NOMO-1 (cell line): Measurements from ENCODE around the gene GIPC3.

Experiments used
- DNase-seq, 2 experiments: peaks; one replicate each; lab custom pipeline; 2025; ENCODE audit not compliant: unreplicated experiment in 2 of 2; lab: John Stamatoyannopoulos, UW

GIPC3 gene

GRCh38 chr19:3585301-3586126 is at the start of gene GIPC3:
Gene GIPC3 (plus strand): TSS chr19:3585478. CDS start chr19:3585598, 120 bp downstream.
- peak in 1 of 2 experiments; percentile 15 for DNase-seq

GRCh38 chr19:3535563-3535965 is 49.7 kb upstream of the GIPC3 start:
- DNase-seq, result no peak

DNA sequence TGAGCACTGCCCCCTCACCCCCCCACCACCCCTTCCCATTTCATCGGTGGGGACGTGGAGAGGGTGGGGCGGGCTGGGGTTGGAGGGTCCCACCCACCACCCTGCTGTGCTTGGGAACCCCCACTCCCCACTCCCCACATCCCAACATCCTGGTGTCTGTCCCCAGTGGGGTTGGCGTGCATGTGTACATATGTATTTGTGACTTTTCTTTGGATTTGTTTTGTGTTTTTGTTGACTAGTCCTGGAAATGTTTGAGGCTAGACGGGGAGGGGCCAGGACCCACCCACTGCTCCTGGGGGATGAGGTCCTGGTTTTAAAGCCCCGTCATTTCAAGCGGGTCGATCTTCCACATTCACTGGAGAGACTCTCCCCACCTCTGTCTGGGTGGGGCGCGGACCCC is 49.3 kb upstream of the GIPC3 start:
- DNase-seq, result no peak

- no peak for DNase-seq
These were observed 48.7 kb upstream of the GIPC3 start for GRCh38 chr19:3536429-3537100.

DNA sequence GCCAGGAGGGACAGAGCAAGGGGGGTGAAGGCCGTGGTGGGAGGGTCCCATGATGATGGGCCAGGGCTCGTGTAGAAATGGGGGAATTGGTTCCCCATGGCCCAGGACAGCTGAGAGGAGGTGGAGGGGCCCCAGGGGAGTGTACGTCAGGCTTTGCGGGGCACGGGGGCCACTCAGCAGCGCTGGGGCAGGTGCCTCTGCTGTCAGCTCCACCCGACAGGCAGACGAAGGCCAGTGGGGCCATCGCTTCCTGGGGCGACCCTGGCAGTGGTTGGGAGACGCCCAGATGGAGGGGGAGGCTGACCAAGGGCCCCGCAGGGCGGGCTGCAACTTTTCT is 48.2 kb upstream of the GIPC3 start:
- no peak for DNase-seq

- DNase-seq, result peak in 1 of 2 experiments; percentile 2
These were observed 47.6 kb upstream of the GIPC3 start for GRCh38 chr19:3537438-3538240.

DNA sequence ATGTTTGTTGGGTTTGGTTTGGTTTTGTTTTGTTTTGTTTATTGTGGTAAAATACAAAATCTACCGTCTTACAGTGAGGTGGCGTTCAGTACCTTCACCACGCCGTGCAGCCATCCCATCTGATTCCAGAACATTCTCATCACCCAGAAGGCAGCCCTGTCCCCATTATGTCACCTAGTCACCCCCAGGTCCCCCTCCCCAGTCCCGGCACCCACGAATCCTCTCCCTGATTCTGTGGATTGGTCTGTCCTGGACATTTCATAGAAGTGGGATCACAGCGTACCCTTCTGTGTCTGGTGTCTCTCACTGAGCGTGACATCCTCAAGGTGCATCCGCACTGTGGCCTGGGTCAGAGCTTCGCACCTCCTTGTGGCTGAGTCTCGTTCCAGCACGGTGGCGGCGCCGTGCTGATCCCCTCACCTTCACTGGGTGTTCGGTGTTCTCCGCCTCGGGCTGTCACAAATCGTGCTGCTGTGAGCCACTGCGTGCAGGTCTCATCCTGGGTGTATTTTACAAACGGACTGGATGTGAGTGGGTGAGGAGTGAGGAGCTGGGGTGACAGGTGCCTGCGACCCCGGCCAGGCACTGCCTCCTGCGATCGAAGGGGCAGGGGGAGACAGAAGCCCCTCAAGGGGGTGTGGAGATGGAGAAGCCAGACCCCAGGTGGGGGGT is 46.9 kb upstream of the GIPC3 start:
- DNase-seq, result no peak

- DNase-seq, result no peak
These were observed 46.1 kb upstream of the GIPC3 start, which contains the start of gene TEKTIP1 for GRCh38 chr19:3538965-3539755. Gene TEKTIP1 (plus strand): TSS chr19:3539174. CDS start chr19:3539178, 4 bp downstream.

- no peak for DNase-seq
These were observed 45.5 kb upstream of the GIPC3 start for GRCh38 chr19:3539756-3540118.

GRCh38 chr19:3543150-3544057 is 41.9 kb upstream of the GIPC3 start:
- no peak for DNase-seq

DNA sequence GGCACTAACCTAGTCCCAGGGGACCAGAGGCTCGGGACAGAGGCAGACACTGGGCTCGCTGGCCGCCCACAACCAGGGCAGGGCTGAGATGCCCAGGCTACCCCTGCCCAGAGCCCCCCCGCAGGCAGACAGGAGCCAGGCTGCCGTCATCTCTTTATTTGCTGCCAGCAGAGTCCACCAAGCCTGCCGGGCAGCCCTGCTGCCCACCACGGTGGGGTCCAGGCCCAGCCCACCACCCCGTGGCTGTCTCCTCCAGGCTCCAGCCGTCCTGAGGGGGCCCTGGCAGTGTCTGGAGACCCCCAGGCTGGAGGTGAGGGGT is 41.3 kb upstream of the GIPC3 start:
- DNase-seq, result no peak

- DNase-seq, result peak; percentile 11 to 59
These were observed 40.3 kb upstream of the GIPC3 start for GRCh38 chr19:3544742-3545668.

GRCh38 chr19:3545669-3546034 is 39.6 kb upstream of the GIPC3 start:
- no peak for DNase-seq

- no peak for DNase-seq
These were observed 39.2 kb upstream of the GIPC3 start for GRCh38 chr19:3546119-3546518.

- DNase-seq, result no peak
These were observed 38.0 kb upstream of the GIPC3 start for GRCh38 chr19:3547301-3547731.

DNA sequence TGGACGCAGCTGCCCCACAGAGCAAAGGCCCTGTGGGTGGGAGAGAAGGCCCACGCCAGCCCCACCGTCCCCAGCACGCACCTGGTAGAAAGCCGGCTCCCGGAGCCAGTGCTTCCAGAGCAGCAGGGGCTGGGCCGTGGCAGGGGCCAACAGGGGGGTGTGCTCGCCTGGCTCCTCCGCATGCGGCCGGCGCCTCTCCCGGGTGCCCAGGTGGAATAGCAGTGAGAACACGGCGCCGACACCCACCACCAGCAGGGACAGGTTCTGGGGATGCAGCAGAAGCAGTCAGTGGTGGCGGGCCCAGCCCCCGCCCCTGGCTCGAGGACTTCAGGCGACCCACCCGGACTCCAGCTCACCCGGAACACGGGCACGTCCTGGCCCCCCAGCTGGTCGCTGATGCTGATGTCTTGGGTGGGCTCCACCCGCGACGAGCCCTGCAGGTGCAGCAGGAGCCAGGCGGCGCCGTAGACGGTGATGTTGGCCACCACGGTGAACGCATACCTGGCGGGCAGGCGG is 37.5 kb upstream of the GIPC3 start:
- no peak for DNase-seq

GRCh38 chr19:3548606-3549005 is 36.7 kb upstream of the GIPC3 start:
- DNase-seq, result peak; percentile 84 to 92

DNA sequence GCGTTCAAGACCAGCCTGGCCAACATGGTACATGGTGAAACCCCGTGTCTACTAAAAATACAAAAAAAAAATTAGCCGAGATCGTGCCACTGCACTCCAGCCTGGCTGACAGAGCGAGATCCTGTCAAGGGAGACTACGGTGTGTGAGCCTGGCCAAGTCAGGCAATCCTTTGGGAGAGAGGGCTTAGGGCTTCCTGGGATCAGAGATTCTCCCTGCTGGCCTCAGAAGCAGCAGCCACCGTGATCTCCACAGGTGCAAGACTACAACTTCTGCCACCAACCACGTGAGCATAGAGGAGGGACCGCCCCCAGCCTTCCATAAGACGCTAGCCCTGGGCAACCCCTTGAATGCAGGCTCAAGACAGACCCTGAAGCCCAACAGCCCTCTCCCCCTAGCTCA is 35.5 kb upstream of the GIPC3 start:
- no peak for DNase-seq
